Activated CD4-positive, alpha-beta T cell treated with anti-CD3 and anti-CD28 coated beads, Interleukin-10, Interleukin-2, amounts not matched to agents 100 ng/mL and 50 ng/mL, durations not matched to agents 16 hours and 8 hours (primary cell): Measurements from ENCODE around the gene SCN8A.
"Not testable (repeated sequence)": the region's sequence is repeated elsewhere in the genome, so short reads cannot be mapped to it uniquely, and the experiment has no call there.

ENCODE experiments used
- DNase-seq: peaks from one replicate; pipeline ENCODE4 v3.0.0-alpha.2; 2020

The SCN8A gene

GRCh38 chr12:51774933-51775332, 183.9 kb downstream of the SCN8A start:
- no peak for DNase-seq

GRCh38 chr12:51777457-51777856, 186.4 kb downstream of the SCN8A start:
- no peak for DNase-seq

- DNase-seq = no peak
Observed at GRCh38 chr12:51777973-51778372, 186.9 kb downstream of the SCN8A start.

DNA sequence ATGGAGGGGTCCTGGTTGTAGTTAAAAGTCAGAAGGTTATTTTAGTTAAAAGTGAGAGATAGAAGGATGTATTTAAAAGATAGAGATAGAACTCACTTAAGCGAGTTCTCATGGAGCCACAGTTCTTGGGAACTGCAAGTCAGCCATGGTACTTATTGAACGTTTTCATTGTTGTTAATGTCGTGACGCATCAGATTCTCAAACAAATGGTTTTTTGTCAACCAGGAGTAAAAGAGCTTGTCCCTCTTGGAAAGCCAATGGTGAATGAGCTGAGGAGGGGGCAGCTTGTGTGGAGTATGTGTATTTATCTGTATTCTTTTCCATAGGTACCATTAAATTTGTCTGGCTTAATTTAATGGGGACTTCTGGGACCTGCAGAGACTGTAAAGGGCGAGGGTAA, 188.8 kb downstream of the SCN8A start:
- DNase-seq = no peak

GRCh38 chr12:51784688-51785087, 193.7 kb downstream of the SCN8A start:
- DNase-seq = no peak

- DNase-seq = no peak
Observed at GRCh38 chr12:51785906-51786305, 194.9 kb downstream of the SCN8A start.

DNA sequence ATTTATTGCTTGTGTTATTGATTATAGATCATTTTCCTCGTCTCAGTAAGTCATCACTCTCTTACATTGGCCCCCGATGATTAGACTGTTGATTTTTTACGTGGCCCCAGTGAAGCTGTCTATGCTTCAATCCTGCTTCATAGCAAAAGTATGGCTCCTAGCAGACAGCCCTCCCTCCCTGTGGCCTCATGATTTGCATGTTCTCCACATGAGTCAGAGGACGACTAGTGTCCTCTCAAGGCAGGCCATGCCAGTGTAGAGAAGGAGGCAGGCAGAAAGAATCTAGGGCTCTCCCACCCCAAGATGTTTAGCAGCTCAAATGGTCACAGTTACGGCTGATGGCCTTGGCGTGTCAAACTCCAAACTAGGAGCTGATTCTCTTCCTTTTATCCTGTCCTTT, 197.8 kb downstream of the SCN8A start:
- DNase-seq = no peak

- no peak for DNase-seq
Observed at GRCh38 chr12:51792417-51792816, 201.4 kb downstream of the SCN8A start.

DNA sequence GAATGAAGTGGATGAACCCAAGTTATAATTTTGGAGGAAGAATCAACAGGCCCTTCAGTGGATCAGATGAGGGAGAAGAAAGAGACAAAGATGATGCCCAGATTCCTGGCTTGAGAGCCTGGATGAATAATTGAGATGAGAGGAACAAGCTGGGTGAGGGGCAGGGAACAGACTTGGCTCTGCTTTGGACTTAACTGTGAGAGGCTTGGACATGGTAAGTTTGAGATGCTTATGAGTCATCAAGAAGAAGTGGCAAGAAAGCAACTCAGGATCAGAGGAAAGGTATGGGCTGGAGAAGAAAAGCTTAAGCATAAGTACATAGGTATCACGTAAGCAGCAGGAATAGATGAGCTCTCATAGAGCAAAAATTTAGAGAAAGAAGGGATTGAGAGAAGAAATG, 202.2 kb downstream of the SCN8A start:
- no peak for DNase-seq

- no peak for DNase-seq
Observed at GRCh38 chr12:51797301-51797700, 206.3 kb downstream of the SCN8A start.

GRCh38 chr12:51798051-51798450, 207.0 kb downstream of the SCN8A start:
- DNase-seq = not testable (repeated sequence)

DNA sequence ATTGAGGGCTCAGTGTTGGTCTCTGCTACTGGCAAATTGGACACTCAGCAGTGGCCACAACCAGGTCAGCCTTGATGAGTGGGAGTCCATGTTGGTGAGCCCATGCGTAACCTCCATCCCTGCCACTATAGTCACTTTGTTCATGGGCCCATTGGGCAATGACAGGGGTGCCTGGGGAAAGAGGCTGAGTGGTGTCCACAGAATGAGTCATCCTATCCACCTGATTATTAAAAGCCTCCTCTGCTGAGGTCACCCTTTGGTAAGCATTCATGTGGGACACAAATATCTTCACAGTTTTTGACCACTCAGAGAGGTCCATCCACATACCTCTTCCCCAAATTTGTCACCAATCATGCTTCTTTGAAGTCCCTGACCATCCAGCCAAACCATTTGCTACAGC, 207.5 kb downstream of the SCN8A start:
- no peak for DNase-seq

DNA sequence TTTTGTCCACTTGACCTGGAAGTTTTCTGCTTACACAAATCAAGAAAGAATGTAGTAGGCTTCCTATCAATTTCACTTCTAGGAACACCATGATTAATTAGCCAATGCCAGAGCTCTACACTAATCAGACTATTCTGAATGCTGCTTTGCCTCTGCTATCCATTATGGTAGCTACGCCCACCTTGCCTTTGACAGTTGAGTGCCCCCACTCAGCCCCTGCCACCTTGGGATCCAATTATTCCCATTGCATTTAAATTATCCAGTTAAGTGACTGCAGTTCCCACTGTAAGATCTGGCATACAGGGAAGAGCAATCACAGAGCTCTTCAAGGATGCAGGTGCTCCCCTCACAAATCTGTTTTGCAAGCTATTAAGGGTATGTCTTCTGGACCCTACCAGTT, 210.0 kb downstream of the SCN8A start:
- no peak for DNase-seq

GRCh38 chr12:51806896-51807295, 215.9 kb downstream of the SCN8A start:
- no peak for DNase-seq

- DNase-seq = no peak
Observed at GRCh38 chr12:51809193-51809592, 218.2 kb downstream of the SCN8A start.

GRCh38 chr12:51811203-51812202, 220.5 kb downstream of the SCN8A start:
- DNase-seq = no peak

- no peak for DNase-seq
Observed at GRCh38 chr12:51812871-51813270, 221.8 kb downstream of the SCN8A start.

- no peak for DNase-seq
Observed at GRCh38 chr12:51813931-51814310, 222.9 kb downstream of the SCN8A start.

DNA sequence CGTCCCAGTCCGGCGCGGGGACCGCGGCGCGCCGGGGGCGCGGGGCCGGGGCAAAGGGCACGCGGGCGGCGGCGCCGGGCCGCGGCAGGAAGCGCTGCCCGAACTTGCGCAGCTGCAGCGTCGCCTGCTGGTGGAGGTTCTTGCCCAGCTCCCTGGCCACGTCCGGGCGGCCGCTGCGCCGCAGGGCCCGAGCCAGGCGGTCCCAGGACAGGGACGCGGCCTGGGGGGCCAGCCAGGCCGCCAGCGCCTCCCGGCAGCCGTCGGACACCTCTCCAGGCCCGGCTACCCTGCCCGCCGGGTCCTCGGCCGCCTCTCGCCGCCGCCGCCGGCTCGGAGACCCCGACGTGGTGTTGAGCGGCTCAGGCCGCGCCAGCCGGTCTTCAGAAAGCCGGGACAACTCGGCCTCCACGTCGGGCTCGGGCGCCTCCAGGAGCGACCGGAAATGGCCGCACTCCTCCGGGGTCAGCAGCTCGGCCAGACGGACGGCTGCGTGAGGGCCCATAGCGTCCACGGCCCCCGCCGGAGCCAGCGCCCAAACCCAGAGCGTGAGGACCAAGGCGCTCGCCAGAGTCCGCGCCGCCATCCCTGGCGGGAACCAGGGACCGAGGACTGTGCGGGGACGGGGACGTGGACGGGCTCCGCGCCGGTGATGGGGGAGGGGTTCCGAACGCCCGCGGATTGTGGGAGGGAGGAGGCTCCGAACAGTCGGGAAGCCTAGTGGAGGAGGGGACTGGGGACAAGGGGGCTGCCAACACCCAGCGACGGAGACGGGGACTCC, 223.5 kb downstream of the SCN8A start:
- DNase-seq = peak; percentile 68

GRCh38 chr12:51815571-51815970, 224.5 kb downstream of the SCN8A start:
- DNase-seq = no peak

DNA sequence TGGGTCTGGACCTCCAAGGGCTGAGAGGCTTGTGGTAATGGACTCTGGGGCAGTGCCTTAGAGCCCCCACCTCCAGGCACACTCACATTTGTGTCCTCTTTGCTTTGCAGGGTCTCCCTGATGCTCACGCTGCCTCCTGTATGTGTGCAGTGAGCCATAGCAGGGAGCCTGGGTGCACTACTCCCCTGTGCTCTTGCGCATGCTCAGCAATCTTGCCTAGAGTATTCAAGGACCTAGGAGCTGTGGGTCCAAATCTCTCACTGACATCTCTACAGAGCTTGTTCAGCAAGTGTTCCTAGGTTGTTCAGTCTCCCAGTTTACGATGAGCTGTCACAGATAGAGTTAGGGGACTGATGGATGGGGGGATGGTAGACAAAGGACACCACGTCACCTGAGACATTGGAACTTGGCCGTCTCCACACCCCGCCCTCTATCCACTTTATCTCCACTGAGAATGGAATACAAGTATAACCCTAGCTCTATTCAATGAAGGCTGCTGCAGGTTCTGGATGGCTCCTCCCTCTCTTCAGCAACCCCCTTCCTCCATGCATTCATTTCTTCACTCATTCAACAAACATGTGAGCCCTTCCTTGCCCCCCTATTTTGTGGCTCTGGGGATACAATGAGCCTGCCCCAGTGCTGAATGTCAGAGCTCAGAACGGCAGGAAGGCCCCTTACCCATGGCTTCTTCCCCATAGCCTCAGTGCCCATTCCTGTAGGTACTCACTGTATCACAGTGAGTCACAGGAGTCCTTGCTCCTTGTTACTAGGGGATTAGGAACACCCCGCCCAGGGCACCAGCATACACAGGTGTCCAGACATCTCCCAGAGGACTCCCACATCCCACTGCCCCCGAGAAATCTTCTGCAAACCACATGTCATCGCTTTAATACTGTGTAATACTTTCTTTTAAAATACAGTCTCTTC, 226.3 kb downstream of the SCN8A start:
- no peak for DNase-seq

DNA sequence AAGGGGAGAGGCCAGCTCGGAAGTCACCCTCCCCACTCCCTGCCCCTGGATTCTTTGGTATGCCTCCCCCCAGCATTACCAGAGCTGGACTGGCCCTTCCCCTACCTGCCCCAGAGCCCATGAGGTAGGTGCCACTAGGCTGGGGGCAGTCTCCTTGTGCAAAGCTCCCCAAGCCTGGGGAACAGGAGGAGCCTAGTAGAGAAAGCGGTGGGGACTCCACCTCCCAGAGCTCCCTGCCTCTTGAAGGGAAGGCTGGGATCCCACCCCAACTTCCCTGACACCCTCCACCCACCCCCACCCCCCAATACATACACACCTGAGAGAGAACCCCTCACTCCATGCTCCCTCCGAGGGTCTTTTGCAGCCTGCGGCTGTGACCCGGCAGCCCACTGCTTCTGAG, 227.1 kb downstream of the SCN8A start:
- DNase-seq = no peak
